ENCODE measurements around the gene NANOS1. TPM values are rescaled to one million over a fixed set of nuclear protein-coding genes. Genes with fewer than 3 reads are reported as not detected.

Gene NANOS1
- total RNA-seq, 2 experiments from 2014 or later = 0.15 to 0.31 TPM

DNA sequence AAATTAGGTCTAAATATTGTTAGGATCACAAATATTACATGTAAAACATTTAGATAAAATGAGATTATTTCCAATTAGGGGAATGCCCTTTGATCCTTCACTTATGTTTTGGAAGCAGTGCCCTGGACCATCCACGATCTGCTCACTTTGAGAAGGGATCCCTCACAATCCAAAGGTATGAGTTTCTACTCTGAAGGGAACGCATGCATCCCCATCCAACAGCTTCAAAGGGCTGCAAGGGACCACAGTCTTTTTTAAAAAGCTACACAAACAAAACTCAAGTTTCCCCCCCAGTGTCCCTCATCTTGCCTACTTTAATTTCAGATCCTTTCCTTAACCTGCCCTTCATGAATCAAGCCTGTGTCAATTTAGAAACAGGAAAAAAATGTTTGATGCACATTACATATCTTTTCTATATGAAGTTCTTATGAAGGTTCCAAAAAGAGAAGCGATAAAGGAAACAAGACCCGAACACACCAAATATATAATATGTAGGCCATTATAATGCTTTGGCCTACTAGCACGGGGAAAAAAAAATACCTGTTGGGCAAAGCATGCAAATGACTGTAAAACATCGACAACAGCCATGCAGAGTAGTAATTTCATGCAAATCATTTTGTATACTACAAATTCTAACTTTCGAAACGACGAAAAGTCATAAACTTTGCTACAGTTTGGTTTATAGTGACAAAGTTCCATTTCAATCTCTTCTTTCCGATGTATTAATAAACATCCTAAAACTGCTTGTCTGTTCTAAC, 49.1 kb downstream of the NANOS1 start:
- ChIA-PET CTCF (interaction anchor here (1.0 to 1.3 kb wide), 2 partner anchors 53 to 128 kb away, joined by 3 read pairs; partner anchors contain the start of gene GRK5), POLR2A (interaction anchor here (1.6 to 2.2 kb wide), 2 partner anchors 26 to 60 kb away, joined by 3 to 12 read pairs; partner anchors contain the start of gene DENND10)
- intact Hi-C loops (cut with micrococcal nuclease) = loop anchor here (1.0 to 10.0 kb wide), 2 partner anchors 47 to 516 kb away; partner anchors contain the start of gene TIAL1

GRCh38 chr10:119079599-119080520, 50.3 kb downstream of the NANOS1 start:
- ChIA-PET CTCF (interaction anchor here (1.0 to 1.3 kb wide), 2 partner anchors 52 to 127 kb away, joined by 3 read pairs; partner anchors contain the start of gene GRK5), POLR2A (interaction anchor here (0.6 to 2.2 kb wide), 9 partner anchors 25 to 325 kb away, joined by 3 to 12 read pairs (median 4); partner anchors contain the start of genes CACUL1, DENND10 and GRK5)
- peaks cover 35% of the 10 kb centered on the region for H3K36me3 Mint-ChIP-seq
- H3K27me3 Mint-ChIP-seq = no peaks in the 10 kb centered on the region
- H3K4me3 Mint-ChIP-seq = peak overlapping the region; percentile 92
- peak; percentile 83 for DNase-seq
- intact Hi-C loops (cut with micrococcal nuclease) = loop anchor here (1.0 to 10.0 kb wide), 8 partner anchors 10 to 571 kb away; partner anchors contain the start of genes BAG3, DENND10, PRDX3 and TIAL1
- peak overlapping the region; percentile 96 for H3K27ac Mint-ChIP-seq
- H3K4me1 Mint-ChIP-seq (ENCODE audit: low read depth) = peaks cover 25% of the 10 kb centered on the region
- no peaks in the 10 kb centered on the region for H3K9me3 Mint-ChIP-seq

More for the DNA sequence above, 49.1 kb downstream of the NANOS1 start:
- DNase-seq = no peak
- Mint-ChIP-seq H3K27me3 (no peaks in the 10 kb centered on the region), H3K27ac (peak overlapping the region; percentile 96), H3K36me3 (peaks cover 40% of the 10 kb centered on the region), H3K4me1 (ENCODE audit: low read depth) (peaks cover 31% of the 10 kb centered on the region), H3K4me3 (peak overlapping the region; percentile 92), H3K9me3 (no peaks in the 10 kb centered on the region)

- Mint-ChIP-seq H3K27me3 (no peaks in the 10 kb centered on the region), H3K4me3 (peak within 1 kb of the TSS; percentile 92), H3K4me1 (ENCODE audit: low read depth) (peaks cover 22% of the 10 kb centered on the region), H3K9me3 (no peaks in the 10 kb centered on the region), H3K27ac (peak within 1 kb of the TSS; percentile 96), H3K36me3 (peaks cover 32% of the 10 kb centered on the region)
- intact Hi-C loops (cut with micrococcal nuclease) = loop anchor here (1.0 to 2.0 kb wide), 6 partner anchors 10 to 570 kb away; partner anchors contain the start of genes BAG3, DENND10 and PRDX3
- ChIA-PET POLR2A (interaction anchor here (0.6 to 2.2 kb wide), 7 partner anchors 24 to 326 kb away, joined by 3 to 12 read pairs (median 5); partner anchors contain the start of genes CACUL1, DENND10 and GRK5), CTCF (no interaction called here)
- peak; percentile 95 for DNase-seq
Observed at GRCh38 chr10:119080521-119081259, 51.2 kb downstream of the NANOS1 start, which contains the start of gene EIF3A. Gene EIF3A (minus strand): TSS chr10:119080817. CDS start chr10:119080676, 141 bp downstream.

Other genes with a start within 250 kb of the NANOS1 start
- 100 to 1,000 TPM; 143 to 148 TPM for gene EIF3A, start 51.1 kb downstream of the NANOS1 start, total RNA-seq
- gene DENND10, start 74.4 kb downstream of the NANOS1 start, total RNA-seq = 10 to 100 TPM; 29.8 to 31.4 TPM
- 10 to 100 TPM; 38.3 to 38.7 TPM for gene SFXN4, start 136.0 kb downstream of the NANOS1 start, total RNA-seq
- gene PRDX3, start 149.1 kb downstream of the NANOS1 start, total RNA-seq = 100 to 1,000 TPM; 173 to 182 TPM
- gene GRK5, start 177.9 kb downstream of the NANOS1 start, total RNA-seq = 10 to 100 TPM; 22.7 to 23.0 TPM